ENCODE results near the gene NAV1.
"Not testable (repeated sequence)": the region's sequence is repeated elsewhere in the genome, so short reads cannot be mapped to it uniquely, and the experiment has no call there.

The NAV1 gene

DNA sequence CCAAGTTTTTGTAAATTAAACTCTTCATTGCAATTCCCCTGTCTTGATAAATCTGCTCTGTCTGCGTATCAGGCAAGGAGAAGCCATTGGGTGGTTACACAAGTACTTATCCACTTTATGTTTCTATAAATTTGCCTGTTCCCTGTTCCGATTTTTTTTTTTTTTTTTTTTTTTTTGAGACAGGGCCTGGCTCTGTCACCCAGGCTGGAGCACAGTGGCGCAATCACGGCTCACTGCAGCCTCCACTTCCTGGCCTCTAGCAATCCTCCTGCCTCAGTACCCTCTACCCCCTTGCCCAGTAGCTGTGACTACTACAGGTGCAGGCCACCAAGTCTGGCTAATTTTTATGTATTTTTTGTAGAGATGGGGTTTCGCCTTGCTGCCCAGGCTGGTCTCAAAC, 20.9 kb upstream of the NAV1 start:
- no peak for DNase-seq
- intact Hi-C loops (cut with DNase I): no loop called here

DNA sequence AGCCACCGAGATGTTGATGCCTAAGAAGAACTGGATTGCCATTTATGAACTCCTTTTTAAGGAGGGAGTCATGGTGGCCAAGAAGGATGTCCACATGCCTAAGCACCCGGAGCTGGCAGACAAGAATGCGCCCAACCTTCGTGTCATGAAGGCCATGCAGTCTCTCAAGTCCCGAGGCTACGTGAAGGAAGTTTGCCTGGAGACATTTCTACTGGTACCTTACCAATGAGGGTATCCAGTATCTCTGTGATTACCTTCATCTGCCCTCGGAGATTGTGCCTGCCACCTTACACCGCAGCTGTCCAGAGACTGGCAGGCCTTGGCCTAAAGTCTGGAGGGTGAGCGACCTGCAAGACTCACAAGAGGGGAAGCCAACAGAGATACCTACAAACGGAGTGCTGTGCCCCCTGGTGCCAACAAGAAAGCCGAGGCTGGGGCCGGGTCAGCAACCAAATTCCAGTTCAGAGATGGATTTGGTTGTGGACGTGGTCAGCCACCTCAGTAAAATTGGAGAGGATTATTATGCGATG, 18.8 kb upstream of the NAV1 start:
- intact Hi-C loops (cut with DNase I); DNase-seq: not testable (repeated sequence)

DNA sequence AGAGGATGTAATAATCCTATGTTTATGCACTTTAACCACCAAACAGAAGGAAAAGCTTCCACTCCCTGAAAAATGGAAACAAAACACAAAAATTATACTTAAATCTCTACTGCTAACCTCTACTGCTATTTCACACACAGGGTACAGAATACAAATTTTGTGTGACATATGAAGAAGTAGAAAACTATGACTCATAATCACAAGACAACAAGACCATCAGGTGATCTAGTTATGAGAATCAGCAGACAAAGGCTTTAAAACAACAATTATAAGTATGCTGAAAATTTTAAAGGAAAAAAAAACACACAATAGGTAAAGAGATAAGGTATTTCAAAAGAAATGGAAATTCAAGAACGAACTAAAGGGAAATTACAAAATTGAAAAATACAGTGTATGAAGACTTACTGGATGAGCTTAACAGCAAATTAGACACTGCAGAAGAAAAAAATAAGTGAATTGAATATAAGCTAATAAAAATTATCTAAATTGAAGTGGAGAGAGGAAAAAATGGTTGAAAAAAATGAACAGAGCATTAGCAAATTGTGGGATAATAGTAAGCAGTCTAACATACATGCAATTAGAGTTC, 13.6 kb upstream of the NAV1 start:
- intact Hi-C loops (cut with DNase I): no loop called here
- no peak for DNase-seq

DNA sequence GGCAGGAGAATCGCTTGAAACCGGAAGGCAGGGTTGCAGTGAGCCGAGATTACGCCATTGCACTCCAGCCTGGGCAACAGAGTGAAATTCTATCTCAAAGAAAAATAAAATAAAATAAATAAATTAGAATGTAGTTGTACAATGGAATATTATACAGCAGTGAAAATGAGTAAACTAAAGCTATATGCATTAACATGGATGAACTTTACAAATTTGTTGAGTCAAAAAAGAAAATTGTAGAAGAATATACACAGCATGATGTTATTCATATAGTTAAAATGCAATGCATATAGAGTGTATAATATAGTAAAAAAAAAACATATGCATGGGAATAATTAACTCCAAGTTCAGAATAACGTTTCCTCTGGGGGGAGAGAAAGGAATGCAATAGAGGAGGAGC, 11.0 kb upstream of the NAV1 start:
- DNase-seq: no peak
- intact Hi-C loops (cut with DNase I): no loop called here

DNA sequence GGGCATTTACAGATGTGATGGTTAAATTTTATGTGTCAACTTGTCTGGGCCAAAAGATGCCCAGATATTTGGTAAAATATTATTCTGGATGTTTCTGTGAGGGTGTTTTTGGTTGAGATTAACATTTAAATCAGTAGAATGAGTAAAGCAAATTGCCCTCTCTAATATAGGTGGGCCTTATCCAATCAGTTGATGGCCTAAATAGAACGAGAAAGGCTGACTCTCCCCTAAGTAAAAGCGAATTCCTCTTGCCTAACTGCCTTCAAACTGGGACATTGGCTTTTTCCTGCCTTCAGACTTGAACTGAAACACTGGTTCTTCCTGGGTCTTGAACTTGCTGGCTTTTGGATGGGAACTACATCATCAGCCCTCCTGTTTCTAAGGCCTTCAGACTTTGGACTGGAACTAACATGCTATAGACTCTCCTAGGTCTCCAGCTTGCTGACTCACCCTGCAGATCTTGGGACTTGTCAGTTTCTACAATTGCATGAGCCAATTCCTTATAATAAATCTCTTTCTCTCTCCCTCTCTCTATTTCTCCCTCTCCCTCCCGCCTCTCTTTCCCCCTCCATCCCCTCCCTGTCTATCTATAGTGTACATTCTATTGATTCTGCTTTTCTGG, 10.2 kb upstream of the NAV1 start:
- DNase-seq: no peak
- intact Hi-C loops (cut with DNase I): no loop called here

DNA sequence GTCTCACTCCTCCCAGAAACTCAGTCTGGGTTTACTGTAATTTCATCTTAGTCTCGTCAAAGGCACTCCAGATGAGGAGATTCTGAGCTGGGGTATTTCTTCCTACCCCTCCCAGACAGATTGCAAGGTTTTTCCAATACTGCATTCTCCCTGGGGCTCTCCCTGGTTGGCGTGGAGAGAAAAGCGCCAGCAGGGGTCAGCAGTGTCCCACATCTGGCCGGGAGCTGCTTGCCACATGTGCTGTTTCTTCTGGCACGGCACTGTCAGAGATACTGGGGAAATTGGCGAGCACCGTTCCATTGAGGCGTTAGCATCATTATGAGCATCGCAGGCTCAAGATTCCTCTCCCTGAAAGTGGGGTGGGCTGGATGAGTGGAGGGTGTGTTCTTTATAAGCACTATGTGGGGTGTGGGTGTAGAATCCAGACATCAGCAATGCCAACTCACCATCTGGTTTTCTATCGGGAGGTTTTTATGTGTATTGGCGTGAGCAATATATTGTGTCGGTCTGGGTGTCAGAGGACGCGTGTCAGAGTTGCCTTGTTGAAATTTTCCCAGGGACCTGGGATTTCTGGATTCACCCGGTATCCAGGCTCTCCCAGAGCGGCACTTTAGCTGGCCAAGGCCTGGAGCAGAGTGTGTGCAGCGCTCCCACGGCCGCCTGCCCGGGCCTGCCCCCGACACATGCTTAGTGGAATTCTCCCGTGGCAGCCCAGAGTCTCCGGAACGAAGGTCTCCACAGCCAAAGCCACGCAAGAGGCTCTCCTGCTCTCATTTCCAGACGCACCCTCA, 8.0 kb upstream of the NAV1 start:
- intact Hi-C loops (cut with DNase I): loop anchor here (1.0 to 2.0 kb wide), 2 partner anchors 28 to 173 kb away; no protein-coding TSS in a partner anchor

DNA sequence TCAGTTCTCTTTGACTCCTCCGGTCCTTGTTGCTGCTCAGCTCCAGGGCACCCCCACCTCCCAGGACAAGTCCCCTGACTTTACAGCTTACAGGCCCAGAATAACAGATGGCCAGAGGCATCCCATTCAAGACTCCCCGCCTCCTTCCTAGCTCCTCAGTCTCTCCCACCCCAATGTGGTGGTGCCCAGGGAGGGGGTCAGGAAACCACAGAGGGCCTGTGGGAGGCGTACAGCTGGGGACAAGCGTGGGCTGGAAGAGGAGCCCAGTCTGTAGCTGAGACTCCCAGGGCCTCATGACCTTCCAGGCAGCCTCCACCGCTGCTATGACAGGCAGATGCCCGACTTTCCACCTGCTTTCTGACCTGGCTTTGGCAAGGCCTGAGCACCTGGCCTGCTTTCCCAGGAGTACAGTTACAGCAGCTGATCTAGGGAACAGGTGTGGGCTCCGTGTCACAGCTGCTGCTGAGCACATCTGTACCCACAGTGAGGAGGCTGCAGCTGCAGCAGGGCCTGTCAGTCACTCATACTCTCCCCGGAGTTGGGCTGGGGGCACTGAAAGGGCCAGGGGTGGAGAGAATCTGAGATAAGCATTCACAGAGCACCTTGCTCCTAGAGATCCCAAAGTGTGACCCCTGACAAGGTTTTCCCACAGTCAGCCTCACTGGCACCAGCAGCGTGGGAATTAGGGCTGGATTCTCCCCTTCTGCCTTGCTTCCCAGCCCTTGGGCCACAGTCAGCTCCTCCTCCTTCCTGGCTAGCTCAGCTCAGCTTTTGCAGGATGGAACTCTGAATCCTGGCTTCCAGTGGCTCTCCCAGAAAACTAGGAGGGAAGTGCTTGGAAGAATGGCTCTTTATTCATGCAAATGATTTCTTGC, 7.1 kb upstream of the NAV1 start:
- no peak for DNase-seq
- intact Hi-C loops (cut with DNase I): loop anchor here (2.0 kb wide), 1 partner anchor 27 kb away; no protein-coding TSS in a partner anchor

More for the DNA sequence above, 8.0 kb upstream of the NAV1 start:
- peak; percentile 76 to 98 (median 88) for DNase-seq

DNA sequence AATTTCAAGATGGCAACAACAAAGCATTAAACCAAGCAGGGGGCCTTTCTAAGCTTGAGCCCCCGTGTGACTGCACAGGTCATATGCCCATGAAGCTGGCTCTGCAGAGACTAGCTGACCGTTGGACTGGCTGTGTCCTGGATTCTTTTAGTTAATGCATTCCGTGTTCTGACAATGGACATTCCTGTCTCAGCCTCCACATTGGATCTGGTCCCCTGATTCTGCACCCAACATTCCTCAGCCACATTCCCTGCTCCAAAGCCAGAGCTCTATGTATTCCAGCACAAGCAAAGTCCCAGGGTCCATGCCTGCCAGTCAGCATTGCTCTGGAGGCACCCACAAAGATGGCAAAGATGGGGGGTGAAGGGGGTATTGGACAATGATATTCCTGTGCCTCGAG, 5.1 kb upstream of the NAV1 start:
- no peak for DNase-seq
- intact Hi-C loops (cut with DNase I): no loop called here

DNA sequence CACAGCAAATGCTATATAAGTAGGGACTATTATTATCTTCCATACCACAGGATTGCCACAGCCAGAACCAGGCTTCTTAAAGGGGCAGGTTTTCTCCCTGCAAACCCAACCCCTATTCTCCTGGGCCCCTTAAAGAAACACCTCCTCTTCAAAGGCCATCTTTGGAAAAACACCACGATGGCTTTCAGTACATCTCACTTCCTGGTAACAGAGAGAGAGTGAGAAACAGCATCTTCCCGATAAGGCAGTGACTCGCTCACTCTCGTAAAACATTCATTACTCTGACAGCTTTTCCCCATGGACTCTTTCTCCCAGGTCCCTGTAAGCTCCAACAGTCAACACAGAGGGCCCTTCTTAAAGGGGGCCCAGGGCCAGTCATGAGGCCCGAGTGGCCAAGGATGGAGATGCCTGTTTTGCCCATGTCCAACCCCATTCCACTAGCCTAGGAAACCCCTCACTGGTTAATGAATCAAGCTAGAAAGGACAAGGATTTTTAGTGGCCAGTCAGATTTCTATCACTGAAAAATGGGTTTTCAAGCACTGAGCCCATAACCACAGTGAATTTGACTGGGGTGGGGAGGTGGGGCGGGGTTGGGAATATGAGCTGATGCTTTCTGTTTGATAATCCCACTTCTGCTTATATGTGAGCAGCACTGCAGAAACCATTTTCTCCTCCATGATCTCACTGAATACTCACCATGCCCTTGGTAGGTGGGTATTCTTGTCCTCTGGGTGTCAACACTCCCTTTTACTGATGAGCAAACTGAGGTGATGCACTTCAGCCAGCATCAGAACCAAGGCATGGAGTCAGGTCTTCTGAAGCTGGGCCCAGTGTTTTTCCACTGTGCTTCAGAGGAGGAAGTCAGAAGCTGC, 3.6 kb upstream of the NAV1 start:
- no peak for DNase-seq
- intact Hi-C loops (cut with DNase I): no loop called here

DNA sequence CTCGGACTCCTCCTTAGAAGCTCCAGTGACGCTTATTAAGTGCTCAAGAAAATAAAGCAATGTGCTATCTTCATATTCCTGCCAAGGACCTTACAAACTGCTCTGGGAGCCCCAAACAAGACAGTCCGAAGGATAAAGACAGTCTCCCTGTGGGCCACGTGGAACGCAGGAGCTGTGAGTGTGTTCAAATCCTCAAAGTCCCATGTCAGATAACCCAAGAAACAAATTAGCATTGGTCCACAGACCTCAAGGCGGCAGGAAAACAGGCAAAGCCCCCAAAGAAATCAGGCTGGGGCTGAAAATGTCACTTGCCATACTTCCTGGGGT, 3.0 kb upstream of the NAV1 start:
- no peak for DNase-seq
- intact Hi-C loops (cut with DNase I): no loop called here

DNA sequence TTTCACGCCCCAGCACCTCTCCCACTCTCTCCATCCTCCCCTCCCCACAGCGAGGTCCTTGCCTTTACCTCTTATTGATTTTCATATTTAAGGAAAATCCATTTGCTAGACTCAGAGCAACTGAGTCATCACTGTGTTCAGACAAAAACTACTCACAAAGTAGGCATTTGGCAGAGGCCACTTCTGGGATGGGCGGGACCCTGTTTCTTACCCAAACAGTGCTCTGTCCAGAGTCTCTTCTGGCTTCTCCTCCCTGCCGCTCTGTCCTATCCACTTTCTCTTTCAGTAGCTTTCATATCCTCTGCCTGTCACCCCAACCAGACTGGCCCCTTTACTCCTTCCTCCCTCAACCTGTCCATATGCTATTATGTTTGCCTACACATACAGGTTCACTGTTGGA, 2.4 kb upstream of the NAV1 start:
- DNase-seq: no peak
- intact Hi-C loops (cut with DNase I): no loop called here

DNA sequence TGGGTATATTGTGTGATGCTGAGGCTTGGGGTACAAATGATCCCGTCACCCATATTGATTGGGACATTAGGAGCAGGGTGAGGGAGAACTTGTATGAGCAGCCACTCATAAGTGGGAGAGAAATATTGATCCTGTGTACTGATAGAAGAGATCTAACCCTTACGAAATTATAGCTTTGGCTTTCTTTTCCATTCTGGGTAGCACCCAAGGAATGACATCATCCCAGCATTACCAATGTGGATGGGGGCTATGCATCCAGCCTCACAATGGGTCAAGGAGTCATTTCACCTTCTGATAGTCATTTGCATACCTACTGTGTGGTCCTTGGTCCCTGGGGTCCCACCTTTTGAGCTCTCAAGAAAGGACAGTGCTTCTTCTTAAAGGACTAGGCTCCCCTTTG, 1.9 kb upstream of the NAV1 start:
- no peak for DNase-seq
- intact Hi-C loops (cut with DNase I): no loop called here

DNA sequence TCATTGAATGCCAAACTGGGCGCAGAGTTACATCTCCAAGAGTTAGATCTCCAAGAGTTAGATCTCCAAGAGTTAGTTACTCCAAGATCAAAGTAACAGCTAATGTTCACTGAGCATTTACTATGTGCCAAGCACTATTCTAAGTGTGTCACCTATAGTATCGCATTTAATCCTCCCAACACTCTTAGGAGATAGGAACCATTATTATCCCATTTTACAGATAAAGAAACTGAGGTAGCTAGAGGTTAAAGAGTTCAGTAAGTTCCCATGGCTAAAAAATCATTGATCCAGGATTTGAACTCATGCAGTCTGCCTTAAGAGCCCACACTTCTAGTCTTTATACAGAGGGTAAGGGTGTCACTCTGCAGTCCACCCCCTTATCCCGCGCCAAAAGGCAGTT, 1.5 kb upstream of the NAV1 start:
- intact Hi-C loops (cut with DNase I): no loop called here

DNA sequence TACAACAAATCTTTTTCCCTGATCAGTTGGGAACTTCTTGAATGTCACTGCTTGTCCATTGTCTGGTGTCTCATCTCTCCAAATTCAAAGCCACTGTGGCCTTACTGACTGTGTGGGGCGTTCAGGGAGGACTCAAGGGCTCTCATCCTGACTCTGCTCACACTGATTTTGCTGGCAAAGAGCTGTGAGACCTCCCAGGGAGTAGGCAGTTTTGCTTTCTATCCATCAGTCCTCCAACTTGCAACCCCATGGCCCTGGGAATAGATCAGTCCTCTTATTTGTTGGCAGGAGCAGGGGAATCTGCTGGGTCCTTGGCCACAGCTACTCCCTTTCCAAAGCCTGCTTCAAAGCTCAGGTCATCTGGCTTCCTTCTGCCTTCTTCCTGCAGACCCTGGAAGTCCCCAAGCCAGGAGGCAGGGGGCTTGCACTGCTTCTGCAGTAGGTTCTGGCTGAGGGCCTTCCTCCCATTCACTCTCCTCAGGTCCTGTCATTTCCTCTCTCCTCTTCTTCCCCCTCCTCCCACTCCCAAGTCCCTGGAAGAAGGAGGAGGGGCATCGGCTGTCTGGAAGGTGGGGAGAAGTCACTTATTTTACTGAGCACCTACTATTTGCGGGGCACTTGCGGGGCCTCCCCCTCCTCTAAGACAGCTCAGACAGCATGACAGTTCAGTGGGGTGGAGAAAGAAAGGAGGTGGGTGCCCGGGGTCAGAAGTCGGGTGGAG, 876 bp upstream of the NAV1 start:
- intact Hi-C loops (cut with DNase I): no loop called here
- DNase-seq: no peak

More for the DNA sequence above, 1.5 kb upstream of the NAV1 start:
- DNase-seq: no peak

DNA sequence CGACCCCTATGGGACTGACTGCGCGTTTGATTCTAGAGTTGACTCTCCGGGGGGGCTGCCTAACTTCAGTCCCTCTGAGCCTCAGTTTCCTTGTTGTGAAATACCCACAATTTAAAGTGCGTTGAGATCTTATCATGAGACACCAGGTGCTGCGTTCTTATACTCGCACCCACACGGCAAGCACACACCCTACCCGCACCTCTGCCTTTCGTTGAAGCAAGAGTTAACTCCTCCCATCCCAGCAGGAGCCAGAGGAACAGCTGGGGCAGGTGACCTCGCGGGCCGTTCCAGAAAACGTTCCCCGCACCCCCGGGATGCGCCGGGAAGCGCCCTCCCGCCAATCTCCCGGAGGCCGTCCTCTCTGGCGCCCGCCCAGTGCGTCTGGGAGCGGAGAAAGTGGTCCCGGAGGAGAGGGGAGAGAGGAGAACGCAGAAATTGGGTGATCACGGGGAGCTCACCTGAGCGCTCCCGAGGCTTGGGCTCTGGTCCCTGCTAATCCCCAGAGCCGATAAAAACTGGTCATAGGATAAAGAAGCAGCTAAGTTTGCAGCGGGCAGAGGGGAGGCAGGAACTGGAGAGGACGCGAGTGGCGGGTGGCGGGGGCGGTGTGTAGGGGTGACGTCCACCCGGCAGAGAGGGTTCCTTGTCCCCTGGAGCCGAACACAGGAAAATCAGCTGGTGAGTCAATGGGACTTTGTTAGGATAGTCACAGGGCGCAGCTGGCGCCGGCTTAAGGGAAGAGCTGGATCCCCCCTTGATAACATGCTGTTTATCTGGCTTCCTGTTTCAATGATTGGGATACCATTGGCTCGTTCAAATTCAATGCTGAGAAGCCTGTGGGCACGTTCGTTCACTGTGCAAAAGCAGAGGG, 869 bp downstream of the NAV1 start:
- DNase-seq: peak; percentile 59 to 96 (median 82)
- intact Hi-C loops (cut with DNase I): no loop called here

DNA sequence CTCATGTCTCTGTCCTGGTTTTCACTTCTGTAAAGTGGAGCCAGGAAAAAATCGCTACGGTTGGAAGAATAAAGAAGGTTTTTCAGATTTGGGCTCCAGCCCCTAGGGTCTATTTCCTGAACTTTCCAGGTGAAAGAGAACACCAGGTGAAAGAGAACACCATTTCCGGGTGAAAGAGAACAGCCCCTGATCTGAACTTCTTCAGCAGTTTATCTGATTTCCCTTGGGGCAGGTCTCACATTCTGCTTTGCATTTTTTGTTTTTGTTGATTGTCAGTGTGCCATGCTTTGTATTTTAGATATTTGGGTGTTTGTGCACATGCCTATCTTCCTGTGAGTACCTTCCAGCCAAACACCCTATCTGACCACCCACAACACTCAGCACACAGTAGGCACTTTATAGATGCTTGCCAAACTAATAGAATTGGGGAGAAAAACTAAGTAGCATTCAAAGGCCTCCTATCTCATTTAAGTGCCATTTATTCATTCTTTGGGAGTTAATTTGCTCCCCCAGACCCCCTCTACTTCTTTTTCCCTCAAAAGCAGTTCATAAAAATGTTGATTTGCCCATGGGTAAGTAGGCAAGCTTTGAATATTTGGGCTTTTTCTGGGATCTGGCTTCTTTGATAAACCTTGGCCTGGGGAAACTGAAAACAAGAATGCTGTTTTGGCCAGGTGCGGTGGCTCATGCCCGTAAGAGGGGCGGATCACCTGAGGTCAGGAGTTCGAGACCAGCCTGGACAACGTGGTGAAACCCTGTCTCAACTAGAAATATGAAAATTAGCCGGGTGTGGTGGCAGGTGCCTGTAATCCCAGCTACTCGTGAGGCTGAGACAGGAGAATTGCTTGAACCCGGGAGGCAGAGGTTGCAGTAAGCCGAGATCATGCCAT, 2.2 kb downstream of the NAV1 start:
- intact Hi-C loops (cut with DNase I): no loop called here
- no peak for DNase-seq
